Measurements from ENCODE around the gene NUDCD3.
A peak's percentile ranks its signal among the peaks of the same experiment; 100 is the strongest.

The NUDCD3 gene

GRCh38 chr7:44391746-44392617, 98.5 kb downstream of the NUDCD3 start:
- Histone ChIP-seq H3K4me3 (no peak overlapping the region), H3K27ac (no peak overlapping the region)
- peak; percentile 43 for DNase-seq (ENCODE audit: low spot score)
- no peak for TF ChIP-seq CTCF (IDR thresholded peaks at IDR 0.05)

GRCh38 chr7:44391171-44391570, 99.3 kb downstream of the NUDCD3 start:
- DNase-seq (ENCODE audit: low spot score): peak; percentile 28
- no peak overlapping the region for H3K4me3 ChIP-seq
- no peak for TF ChIP-seq CTCF (IDR thresholded peaks at IDR 0.05)
- no peak overlapping the region for H3K27ac ChIP-seq

GRCh38 chr7:44390701-44391100, 99.8 kb downstream of the NUDCD3 start:
- Histone ChIP-seq H3K4me3 (no peak overlapping the region), H3K27ac (no peak overlapping the region)
- peak; percentile 57 for DNase-seq (ENCODE audit: low spot score)
- TF ChIP-seq CTCF (IDR thresholded peaks at IDR 0.05): no peak

- H3K4me3 ChIP-seq: no peak overlapping the region
- TF ChIP-seq CTCF (IDR thresholded peaks at IDR 0.05): no peak
- peak; percentile 56 for DNase-seq (ENCODE audit: low spot score)
- no peak overlapping the region for H3K27ac ChIP-seq
Observed at GRCh38 chr7:44388089-44388970, 102.1 kb downstream of the NUDCD3 start.

- peak; percentile 29 for DNase-seq (ENCODE audit: low spot score)
- TF ChIP-seq CTCF (IDR thresholded peaks at IDR 0.05): no peak
- no peak overlapping the region for H3K4me3 ChIP-seq
- H3K27ac ChIP-seq: no peak overlapping the region
Observed at GRCh38 chr7:44387389-44387788, 103.1 kb downstream of the NUDCD3 start.

- peak; percentile 38 for DNase-seq (ENCODE audit: low spot score)
Observed at GRCh38 chr7:44386139-44386913, 104.1 kb downstream of the NUDCD3 start.

More at GRCh38 chr7:44386139-44386913, 104.1 kb downstream of the NUDCD3 start:
- no peak overlapping the region for H3K4me3 ChIP-seq
- no peak overlapping the region for H3K27ac ChIP-seq
- no peak for TF ChIP-seq CTCF (IDR thresholded peaks at IDR 0.05)
